IPS DF 6.9 (cell line): ENCODE data around the gene TOP3A.
A peak's percentile ranks its signal among the peaks of the same experiment; 100 is the strongest.

Experiments used
- DNase-seq: peaks from one replicate; pipeline ENCODE4 v3.0.0-alpha.2; 2013; ENCODE audit warnings: low read depth, low spot score
- H3K27ac ChIP-seq: one replicate; pipeline ENCODE4 v1.5.1; 2013; ENCODE audit warnings: low read length, control low read depth
- H3K27me3 ChIP-seq: 2 replicates; pipeline ENCODE4 v1.6.1; 2013; ENCODE audit warnings: mild to moderate bottlenecking, low read length; ENCODE audit not compliant: control insufficient read depth, insufficient read depth
- H3K36me3 ChIP-seq: 2 replicates; pipeline ENCODE4 v1.6.1; 2013; ENCODE audit warnings: low read length; ENCODE audit not compliant: control insufficient read depth, insufficient read depth
- H3K4me1 ChIP-seq: 2 replicates; pipeline ENCODE4 v1.6.1; 2013; ENCODE audit warnings: low read length; ENCODE audit not compliant: control insufficient read depth, insufficient read depth
- H3K4me3 ChIP-seq: 2 replicates; pipeline ENCODE4 v1.5.1; 2013; ENCODE audit warnings: mild to moderate bottlenecking, low read length
- H3K9me3 ChIP-seq: 2 replicates; pipeline ENCODE4 v1.6.1; 2013; ENCODE audit warnings: low read length, inconsistent platforms; ENCODE audit not compliant: control insufficient read depth, insufficient read depth
- WGBS: extraction: QIAGEN DNeasy Blood & Tissue Kit; methylation state at CpG from one replicate; pipeline ENCODE4 v1.1.7; 2013; ENCODE audit warnings: mixed read lengths, missing lambda C conversion rate; ENCODE audit not compliant: insufficient read length, insufficient coverage; 5-methylcytosine and 5-hydroxymethylcytosine counted together

The TOP3A gene

DNA sequence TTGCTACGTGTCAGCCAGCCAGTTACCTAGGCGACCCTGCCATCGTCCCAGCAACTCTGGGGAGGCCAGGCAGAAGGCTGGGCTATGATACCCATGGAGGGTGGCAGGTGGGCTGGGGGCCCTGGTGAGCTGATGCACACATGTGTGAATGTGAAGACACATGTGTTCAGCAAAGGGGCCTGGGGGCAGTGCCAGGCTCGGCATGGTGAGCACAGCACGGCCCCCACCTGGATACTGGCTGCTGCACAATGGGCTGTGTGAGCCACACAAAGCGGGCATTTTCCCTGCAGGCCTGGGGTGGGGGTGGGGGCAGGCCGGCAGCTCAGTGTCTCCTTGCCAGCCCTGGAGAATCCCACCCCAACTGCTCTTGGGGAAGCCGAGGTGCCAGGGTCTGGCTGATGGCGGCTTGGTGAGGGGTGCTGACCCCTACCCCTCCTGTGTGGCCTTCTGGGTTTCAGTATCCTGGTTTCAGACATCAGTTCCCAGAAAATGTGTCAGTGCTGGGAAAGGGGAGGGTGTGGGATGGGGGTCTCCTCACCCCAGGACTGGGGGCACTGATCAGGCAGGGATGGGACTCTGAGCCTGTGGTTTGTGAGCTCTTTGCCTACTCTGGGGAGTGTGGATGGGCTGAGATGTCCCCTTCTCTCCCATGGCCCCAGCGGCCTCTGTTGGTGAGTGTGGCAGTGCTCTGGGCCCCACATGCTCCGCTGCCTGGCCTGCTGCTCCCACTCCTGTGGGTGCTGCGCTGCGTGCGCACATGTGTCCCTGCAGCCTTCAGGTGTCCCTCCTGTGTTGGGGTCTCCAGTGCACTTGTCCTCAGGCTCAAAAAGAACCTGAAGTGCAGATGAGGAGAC lies 84.3 kb downstream of the TOP3A start:
- DNase-seq, result no peak
- no peak overlapping the region for H3K27ac ChIP-seq
- H3K4me3 ChIP-seq, result no peak overlapping the region
- no peaks in the 10 kb centered on the region for H3K27me3 ChIP-seq
- 0 out of 2 replicates have a peak, but pooled peaks cover 1% of the 10 kb centered on the region for H3K4me1 ChIP-seq
- no peaks in the 10 kb centered on the region for H3K9me3 ChIP-seq
- no CpG with 5 or more reads among the region's 14 CpGs for WGBS
- H3K36me3 ChIP-seq, result peaks cover 18% of the 10 kb centered on the region

DNA sequence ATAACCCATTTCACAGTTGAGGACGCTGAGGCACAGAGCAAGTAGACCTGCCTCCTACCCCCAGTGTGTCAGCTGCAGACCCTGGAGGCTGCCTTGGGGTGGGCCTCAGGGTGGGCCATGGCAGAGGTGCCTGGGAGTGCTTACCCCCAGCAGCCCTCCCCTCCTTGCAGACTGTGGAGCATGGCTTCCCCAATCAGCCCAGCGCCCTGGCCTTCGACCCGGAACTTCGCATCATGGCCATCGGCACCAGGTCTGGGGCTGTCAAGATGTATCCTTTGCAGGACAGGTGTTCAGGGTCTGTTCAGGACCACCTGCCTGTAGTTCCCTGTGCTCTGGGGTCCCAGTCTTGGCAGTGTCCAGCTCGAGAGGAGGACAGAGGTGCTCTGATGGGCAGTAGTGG lies 85.0 kb downstream of the TOP3A start:
- Histone ChIP-seq H3K9me3 (no peaks in the 10 kb centered on the region), H3K27ac (no peak overlapping the region), H3K4me1 (0 out of 2 replicates have a peak, but pooled peaks cover 1% of the 10 kb centered on the region), H3K4me3 (no peak overlapping the region), H3K36me3 (peaks cover 11% of the 10 kb centered on the region), H3K27me3 (no peaks in the 10 kb centered on the region)
- no peak for DNase-seq
- no CpG with 5 or more reads among the region's 7 CpGs for WGBS

DNA sequence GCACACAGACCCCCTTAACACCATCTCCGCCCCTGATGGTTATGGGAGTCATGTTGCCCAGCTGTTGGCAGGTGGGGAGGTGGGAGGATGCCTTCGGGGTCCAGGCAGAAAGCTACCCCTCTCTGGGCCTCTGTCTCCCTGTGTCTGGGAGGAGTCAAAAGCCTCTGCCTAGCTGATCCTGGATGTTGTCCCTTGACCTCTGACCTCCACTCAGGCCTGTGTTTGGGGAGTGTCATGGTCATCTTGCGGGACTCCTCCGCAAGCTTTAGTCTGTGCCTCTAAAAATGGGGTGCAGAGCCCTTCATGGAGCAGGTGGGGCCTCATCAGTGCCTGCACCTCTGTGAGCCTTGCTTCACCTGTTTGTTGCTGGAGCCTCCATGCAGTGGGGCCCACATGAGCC lies 85.5 kb downstream of the TOP3A start:
- Histone ChIP-seq H3K9me3 (no peaks in the 10 kb centered on the region), H3K4me3 (no peak overlapping the region), H3K36me3 (peaks cover 6% of the 10 kb centered on the region), H3K4me1 (0 out of 2 replicates have a peak, but pooled peaks cover 1% of the 10 kb centered on the region), H3K27ac (no peak overlapping the region), H3K27me3 (no peaks in the 10 kb centered on the region)
- WGBS, result no CpG with 5 or more reads among the region's 4 CpGs
- DNase-seq, result no peak

DNA sequence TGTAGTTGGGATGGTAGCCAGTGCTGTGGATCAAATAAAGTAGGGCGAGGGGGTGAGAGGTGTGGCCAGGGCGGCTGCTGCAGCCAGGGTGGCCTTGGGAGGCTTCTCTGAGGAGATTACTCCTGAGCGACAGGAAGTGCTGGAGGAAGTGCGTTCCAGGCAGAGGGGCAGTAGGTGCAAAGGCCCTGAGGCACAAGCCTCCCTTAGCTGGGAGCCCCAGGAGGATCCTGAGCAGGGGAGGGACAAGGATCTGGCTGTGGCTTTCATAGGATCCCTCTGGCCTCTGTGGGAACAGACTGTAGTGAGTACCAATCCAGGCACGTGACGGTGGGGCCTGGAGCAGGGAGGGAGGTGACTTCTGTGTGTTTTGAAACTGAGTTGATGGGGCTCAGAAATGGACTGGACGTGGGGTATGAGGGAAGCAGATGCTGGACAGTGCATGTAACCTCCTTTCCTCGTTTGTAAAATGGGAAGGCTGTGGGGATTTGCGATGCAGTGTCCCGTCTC lies 86.6 kb downstream of the TOP3A start:
- DNase-seq, result no peak
- Histone ChIP-seq H3K36me3 (no peaks in the 10 kb centered on the region), H3K27ac (no peak overlapping the region), H3K9me3 (no peaks in the 10 kb centered on the region), H3K4me1 (peaks cover 4% of the 10 kb centered on the region), H3K27me3 (no peaks in the 10 kb centered on the region), H3K4me3 (no peak overlapping the region)
- WGBS, result no CpG with 5 or more reads among the region's 10 CpGs

DNA sequence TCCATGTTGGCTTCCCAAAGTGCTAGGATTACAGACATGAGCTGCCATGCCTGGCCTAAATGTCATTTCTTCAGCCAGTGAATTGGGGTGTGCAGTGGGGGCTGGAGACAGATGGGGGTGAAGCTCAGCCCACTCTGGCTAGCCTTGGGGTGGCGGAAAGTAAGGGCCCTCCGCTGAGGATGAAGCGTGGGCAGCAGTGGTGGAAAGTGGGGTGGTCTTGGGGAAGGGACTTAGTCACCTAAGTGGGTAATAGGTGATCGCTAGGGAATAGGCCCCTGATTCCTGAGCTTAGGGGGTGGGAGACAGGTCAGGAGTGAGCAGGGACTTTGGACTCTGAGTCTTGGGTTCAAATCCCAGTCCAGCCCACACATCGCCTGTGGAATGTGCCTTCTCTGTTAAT lies 87.2 kb downstream of the TOP3A start:
- peaks cover 4% of the 10 kb centered on the region for H3K4me1 ChIP-seq
- H3K9me3 ChIP-seq, result no peaks in the 10 kb centered on the region
- no CpG with 5 or more reads among the region's 5 CpGs for WGBS
- no peak for DNase-seq
- H3K27ac ChIP-seq, result no peak overlapping the region
- no peaks in the 10 kb centered on the region for H3K36me3 ChIP-seq
- no peaks in the 10 kb centered on the region for H3K27me3 ChIP-seq
- no peak overlapping the region for H3K4me3 ChIP-seq

DNA sequence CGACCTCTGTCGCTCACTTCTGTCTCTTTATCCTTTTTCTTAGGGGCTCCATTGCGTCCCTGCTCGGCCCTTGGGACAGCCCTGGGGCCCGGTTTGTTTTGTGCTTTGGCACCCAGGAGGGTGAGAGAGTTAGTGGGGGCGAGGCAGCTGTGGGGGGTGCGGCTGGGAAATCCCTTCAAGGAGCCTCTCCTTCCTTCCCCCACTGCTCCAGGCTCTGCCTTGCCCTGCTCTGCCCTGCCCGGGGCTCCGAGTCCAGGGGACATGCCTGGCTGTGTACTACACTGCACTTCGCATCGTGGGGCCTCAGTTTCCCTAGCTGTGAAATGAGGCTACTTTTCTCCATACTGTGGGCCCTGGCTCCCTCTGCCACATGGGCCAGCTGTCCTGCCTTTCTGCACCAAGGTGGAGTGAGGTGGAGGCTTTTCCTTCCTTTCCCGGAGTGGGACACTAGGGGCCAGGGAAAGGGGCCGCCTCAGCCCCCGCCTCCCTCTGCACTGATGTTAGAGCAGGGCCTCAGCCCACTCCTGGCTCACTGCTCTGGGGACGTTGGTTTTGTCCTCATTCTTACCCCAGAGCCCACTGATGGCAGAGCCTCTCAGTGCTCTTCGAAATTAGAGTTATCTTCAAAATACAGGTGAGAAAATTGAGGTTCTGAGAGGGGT lies 88.4 kb downstream of the TOP3A start:
- H3K4me3 ChIP-seq, result peak overlapping the region; percentile 59; the same call in 1 of the 2 replicates
- no peaks in the 10 kb centered on the region for H3K9me3 ChIP-seq
- H3K27me3 ChIP-seq, result no peaks in the 10 kb centered on the region
- DNase-seq, result no peak
- H3K27ac ChIP-seq, result no peak overlapping the region
- peaks cover 4% of the 10 kb centered on the region for H3K4me1 ChIP-seq
- no peaks in the 10 kb centered on the region for H3K36me3 ChIP-seq
- no CpG with 5 or more reads among the region's 16 CpGs for WGBS

DNA sequence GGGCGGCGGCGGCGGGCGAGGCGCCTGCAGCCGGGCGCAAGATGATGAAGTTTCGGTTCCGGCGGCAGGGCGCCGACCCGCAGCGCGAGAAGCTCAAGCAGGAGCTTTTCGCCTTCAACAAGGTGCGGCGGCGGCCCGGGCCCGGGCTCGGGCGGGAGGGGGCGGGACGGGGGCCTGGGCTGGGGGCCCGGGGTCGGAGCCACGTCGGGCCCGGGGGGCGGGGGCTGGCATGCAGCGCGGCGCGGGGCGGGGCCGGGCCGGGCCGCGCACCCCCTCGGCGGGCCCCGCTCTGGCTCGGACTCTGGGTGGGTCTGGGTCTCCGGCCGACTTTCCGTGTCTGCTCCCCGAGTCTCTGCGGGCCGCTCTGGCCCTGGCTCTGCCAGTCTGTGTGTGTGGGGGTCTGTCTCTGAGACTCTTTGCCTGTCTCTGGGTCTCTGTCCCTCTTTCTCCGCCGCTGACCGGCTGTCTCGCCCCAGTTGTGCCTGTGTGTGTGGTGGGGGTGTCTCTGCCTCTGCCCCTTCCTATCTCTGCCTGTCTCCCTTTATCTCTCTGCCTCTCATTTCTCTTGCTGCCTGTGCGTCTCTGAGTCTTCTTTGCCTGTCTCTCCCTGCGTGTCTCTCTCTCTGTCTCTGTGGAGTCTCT lies 89.0 kb downstream of the TOP3A start:
- Histone ChIP-seq H3K9me3 (no peaks in the 10 kb centered on the region), H3K4me3 (peak overlapping the region; percentile 59), H3K27ac (no peak overlapping the region), H3K27me3 (no peaks in the 10 kb centered on the region), H3K36me3 (no peaks in the 10 kb centered on the region), H3K4me1 (peaks cover 3% of the 10 kb centered on the region)
- no CpG with 5 or more reads among the region's 57 CpGs for WGBS
- no peak for DNase-seq

DNA sequence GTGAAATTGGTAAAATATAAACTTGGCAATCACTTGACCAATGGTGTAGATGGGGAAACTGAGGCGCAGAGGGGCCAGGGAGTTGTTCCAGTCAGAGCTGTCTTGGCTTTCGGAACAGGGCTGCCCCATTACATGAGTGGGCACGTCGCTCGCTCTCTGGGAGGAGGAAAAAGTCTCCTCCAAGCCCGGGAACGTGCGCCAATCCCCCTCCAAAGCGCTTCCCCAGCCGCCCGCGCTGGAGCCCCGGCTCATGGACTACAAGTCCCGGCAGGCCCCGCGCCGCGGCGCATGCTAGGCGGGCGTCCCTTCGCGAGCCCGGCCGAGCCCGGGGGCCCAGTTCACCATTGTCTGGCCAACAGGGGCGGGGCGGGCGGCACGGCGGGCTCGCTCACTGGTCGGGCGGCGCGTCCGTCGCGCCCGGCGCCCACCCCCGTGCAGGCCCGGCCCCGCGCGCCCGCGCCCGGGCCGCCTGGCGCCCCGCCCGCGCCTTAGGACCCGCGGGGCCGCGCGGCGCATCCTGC lies 89.6 kb downstream of the TOP3A start, which contains the start of gene LLGL1:
Gene LLGL1 (plus strand): TSS at position 515 of the 521 bp plus-strand sequence. CDS start 48 bp downstream, outside the sequence.
- peak within 1 kb of the TSS; percentile 59 for H3K4me3 ChIP-seq
- DNase-seq, result peak; percentile 70
- no peaks in the 10 kb centered on the region for H3K36me3 ChIP-seq
- no peaks in the 10 kb centered on the region for H3K27me3 ChIP-seq
- WGBS, result no CpG with 5 or more reads among the region's 60 CpGs
- H3K4me1 ChIP-seq, result peaks cover 3% of the 10 kb centered on the region
- no peak within 1 kb of the TSS for H3K27ac ChIP-seq
- no peaks in the 10 kb centered on the region for H3K9me3 ChIP-seq

DNA sequence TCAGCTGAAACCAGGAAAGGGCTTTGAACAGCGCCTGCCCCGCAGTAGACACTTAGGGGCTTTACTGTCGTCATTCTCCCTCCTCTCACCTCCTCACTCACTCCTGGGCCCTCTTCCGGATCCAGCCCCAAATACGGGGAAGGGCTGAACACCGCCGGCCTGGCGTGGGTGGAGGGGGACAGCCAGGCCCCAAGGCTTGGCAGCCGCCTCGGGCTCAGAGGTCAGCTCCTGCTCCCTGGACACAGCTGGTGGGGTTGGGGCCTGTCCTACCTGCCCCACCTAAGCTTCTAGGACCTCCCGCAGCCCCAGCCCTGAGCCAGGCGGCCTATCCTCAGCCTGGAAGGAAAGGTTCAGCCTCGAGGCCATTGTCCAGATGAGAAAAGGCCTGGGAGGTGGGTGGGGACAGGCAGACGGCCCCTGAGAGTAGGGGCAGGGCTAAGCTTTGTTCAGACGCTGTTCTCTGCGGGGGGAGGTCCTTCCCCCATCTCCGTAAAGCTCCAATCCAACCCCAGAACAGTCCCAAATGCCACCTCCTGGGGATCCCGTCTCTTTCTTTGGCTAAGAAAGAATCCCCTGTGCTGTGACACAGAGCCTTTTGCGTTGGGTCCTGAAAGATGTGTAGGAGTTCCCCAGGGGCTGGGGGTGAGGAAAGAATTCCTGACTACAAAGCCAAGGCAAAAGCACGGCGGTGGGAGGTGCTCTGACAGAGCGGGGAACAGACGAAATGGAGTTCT lies 90.2 kb downstream of the TOP3A start:
- Histone ChIP-seq H3K4me1 (peaks cover 3% of the 10 kb centered on the region), H3K27ac (peak overlapping the region; percentile 16), H3K4me3 (peak overlapping the region; percentile 28; the same call in 1 of the 2 replicates), H3K36me3 (no peaks in the 10 kb centered on the region), H3K27me3 (no peaks in the 10 kb centered on the region), H3K9me3 (no peaks in the 10 kb centered on the region)
- no CpG with 5 or more reads among the region's 23 CpGs for WGBS
- DNase-seq, result peak; percentile 91
